Measurements from ENCODE around the gene COL27A1.

COL27A1 gene

GRCh38 chr9:114210691-114211276, 55.4 kb downstream of the COL27A1 start:
- H3K4me3 ChIP-seq (ENCODE audit: low read depth, low read length, poor library complexity, severe bottlenecking) = no peak overlapping the region
- no peaks in the 10 kb centered on the region for H3K79me2 ChIP-seq (ENCODE audit: insufficient read depth, low read length)
- H2AFZ ChIP-seq (ENCODE audit: low read length) = no peak overlapping the region
- H3K27ac ChIP-seq (ENCODE audit: low read depth, low read length, poor library complexity, severe bottlenecking) = no peak overlapping the region
- no peaks in the 10 kb centered on the region for H3K27me3 ChIP-seq (ENCODE audit: insufficient read depth, low read length)
- H4K20me1 ChIP-seq (ENCODE audit: insufficient read depth, low read length) = no peaks in the 10 kb centered on the region
- H3K9me3 ChIP-seq (ENCODE audit: low read length) = no peaks in the 10 kb centered on the region
- TF ChIP-seq CTCF (IDR thresholded peaks at IDR 0.05; ENCODE audit: low read length) (no peak), EZH2 (IDR thresholded peaks at IDR 0.05; ENCODE audit: borderline replicate concordance, low read length) (no peak)
- H3K36me3 ChIP-seq (ENCODE audit: insufficient read depth, low read length) = no peaks in the 10 kb centered on the region
- no peak overlapping the region for H3K4me2 ChIP-seq (ENCODE audit: low read length)
- no peaks in the 10 kb centered on the region for H3K9me2 ChIP-seq (ENCODE audit: low read depth, low read length)
- no peaks in the 10 kb centered on the region for H3F3A ChIP-seq (ENCODE audit: insufficient read depth, low read length)
- H3K9ac ChIP-seq (ENCODE audit: low read length) = no peak overlapping the region
- no peaks in the 10 kb centered on the region for H3K4me1 ChIP-seq (ENCODE audit: insufficient read depth, low read length, severe bottlenecking)

GRCh38 chr9:114212826-114213225, 57.5 kb downstream of the COL27A1 start:
- H4K20me1 ChIP-seq (ENCODE audit: insufficient read depth, low read length) = no peaks in the 10 kb centered on the region
- no peaks in the 10 kb centered on the region for H3K79me2 ChIP-seq (ENCODE audit: insufficient read depth, low read length)
- H3K9me3 ChIP-seq (ENCODE audit: low read length) = no peaks in the 10 kb centered on the region
- H3K4me1 ChIP-seq (ENCODE audit: insufficient read depth, low read length, severe bottlenecking) = no peaks in the 10 kb centered on the region
- H3K9me2 ChIP-seq (ENCODE audit: low read depth, low read length) = no peaks in the 10 kb centered on the region
- no peak overlapping the region for H2AFZ ChIP-seq (ENCODE audit: low read length)
- TF ChIP-seq EZH2 (IDR thresholded peaks at IDR 0.05; ENCODE audit: borderline replicate concordance, low read length) (no peak), CTCF (IDR thresholded peaks at IDR 0.05; ENCODE audit: low read length) (no peak)
- H3F3A ChIP-seq (ENCODE audit: insufficient read depth, low read length) = no peaks in the 10 kb centered on the region
- no peak overlapping the region for H3K4me3 ChIP-seq (ENCODE audit: low read depth, low read length, poor library complexity, severe bottlenecking)
- H3K36me3 ChIP-seq (ENCODE audit: insufficient read depth, low read length) = no peaks in the 10 kb centered on the region
- no peak overlapping the region for H3K9ac ChIP-seq (ENCODE audit: low read length)
- H3K27ac ChIP-seq (ENCODE audit: low read depth, low read length, poor library complexity, severe bottlenecking) = no peak overlapping the region
- H3K4me2 ChIP-seq (ENCODE audit: low read length) = no peak overlapping the region
- H3K27me3 ChIP-seq (ENCODE audit: insufficient read depth, low read length) = no peaks in the 10 kb centered on the region

- H3K4me2 ChIP-seq (ENCODE audit: low read length) = no peak overlapping the region
- no peak for TF ChIP-seq EZH2 (IDR thresholded peaks at IDR 0.05; ENCODE audit: borderline replicate concordance, low read length)
- H3F3A ChIP-seq (ENCODE audit: insufficient read depth, low read length) = no peaks in the 10 kb centered on the region
- no peak overlapping the region for H3K27ac ChIP-seq (ENCODE audit: low read depth, low read length, poor library complexity, severe bottlenecking)
- no peaks in the 10 kb centered on the region for H3K4me1 ChIP-seq (ENCODE audit: insufficient read depth, low read length, severe bottlenecking)
- no peak overlapping the region for H2AFZ ChIP-seq (ENCODE audit: low read length)
- H3K4me3 ChIP-seq (ENCODE audit: low read depth, low read length, poor library complexity, severe bottlenecking) = no peak overlapping the region
- no peaks in the 10 kb centered on the region for H3K9me3 ChIP-seq (ENCODE audit: low read length)
- H3K36me3 ChIP-seq (ENCODE audit: insufficient read depth, low read length) = no peaks in the 10 kb centered on the region
- no peaks in the 10 kb centered on the region for H3K79me2 ChIP-seq (ENCODE audit: insufficient read depth, low read length)
- H4K20me1 ChIP-seq (ENCODE audit: insufficient read depth, low read length) = no peaks in the 10 kb centered on the region
- H3K9me2 ChIP-seq (ENCODE audit: low read depth, low read length) = no peaks in the 10 kb centered on the region
- H3K9ac ChIP-seq (ENCODE audit: low read length) = no peak overlapping the region
- H3K27me3 ChIP-seq (ENCODE audit: insufficient read depth, low read length) = no peaks in the 10 kb centered on the region
Measured at GRCh38 chr9:114213566-114213965, 58.2 kb downstream of the COL27A1 start.

- Histone ChIP-seq H3K27ac (ENCODE audit: low read depth, low read length, poor library complexity, severe bottlenecking) (no peak overlapping the region), H3K4me1 (ENCODE audit: insufficient read depth, low read length, severe bottlenecking) (no peaks in the 10 kb centered on the region), H3K9me3 (ENCODE audit: low read length) (no peaks in the 10 kb centered on the region), H3K4me2 (ENCODE audit: low read length) (no peak overlapping the region), H3K79me2 (ENCODE audit: insufficient read depth, low read length) (no peaks in the 10 kb centered on the region), H3K27me3 (ENCODE audit: insufficient read depth, low read length) (no peaks in the 10 kb centered on the region), H3K9me2 (ENCODE audit: low read depth, low read length) (no peaks in the 10 kb centered on the region), H4K20me1 (ENCODE audit: insufficient read depth, low read length) (no peaks in the 10 kb centered on the region), H3K36me3 (ENCODE audit: insufficient read depth, low read length) (no peaks in the 10 kb centered on the region), H3K9ac (ENCODE audit: low read length) (no peak overlapping the region), H3K4me3 (ENCODE audit: low read depth, low read length, poor library complexity, severe bottlenecking) (no peak overlapping the region), H3F3A (ENCODE audit: insufficient read depth, low read length) (no peaks in the 10 kb centered on the region), H2AFZ (ENCODE audit: low read length) (no peak overlapping the region)
- TF ChIP-seq EZH2 (IDR thresholded peaks at IDR 0.05; ENCODE audit: borderline replicate concordance, low read length) = no peak
Measured at GRCh38 chr9:114214181-114214580, 58.8 kb downstream of the COL27A1 start.

Data from OCI-LY1 (cell line).